Stimulated activated CD8-positive, alpha-beta memory T cell treated with anti-CD3 and anti-CD28 coated beads, Interleukin-7, amount 100 ng/mL, for 4 hours (primary cell): ENCODE results near the gene CBX5.
"Not testable (repeated sequence)": the region's sequence is repeated elsewhere in the genome, so short reads cannot be mapped to it uniquely, and the experiment has no call there.

ENCODE experiments used
- DNase-seq, 2 donors: peaks; one replicate each; pipeline ENCODE4 v3.0.0-alpha.2; 2020; ENCODE audit warnings: low read depth in 2 of 2

CBX5 gene

DNA sequence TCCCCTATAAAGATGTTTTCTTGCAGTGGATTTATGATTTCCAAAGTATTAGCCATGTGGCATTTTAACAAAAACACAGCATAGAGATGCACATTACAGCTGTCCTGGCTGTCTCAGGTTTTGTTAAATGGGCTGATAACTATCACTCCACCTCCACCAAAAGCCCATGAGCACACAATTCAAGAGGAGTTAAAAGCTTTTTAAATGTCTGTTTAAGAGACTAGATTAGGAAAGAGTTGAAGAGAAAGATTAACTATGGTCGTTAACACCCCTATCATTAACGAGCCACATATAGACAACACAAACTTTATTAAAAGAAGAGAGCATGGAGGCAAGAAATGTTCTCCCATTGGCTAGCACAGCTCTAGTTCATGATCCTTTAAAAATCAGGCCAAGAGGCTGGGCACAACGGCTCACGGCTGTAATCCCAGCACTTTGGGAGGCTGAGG is 14.5 kb downstream of the CBX5 start:
- DNase-seq = no peak

DNA sequence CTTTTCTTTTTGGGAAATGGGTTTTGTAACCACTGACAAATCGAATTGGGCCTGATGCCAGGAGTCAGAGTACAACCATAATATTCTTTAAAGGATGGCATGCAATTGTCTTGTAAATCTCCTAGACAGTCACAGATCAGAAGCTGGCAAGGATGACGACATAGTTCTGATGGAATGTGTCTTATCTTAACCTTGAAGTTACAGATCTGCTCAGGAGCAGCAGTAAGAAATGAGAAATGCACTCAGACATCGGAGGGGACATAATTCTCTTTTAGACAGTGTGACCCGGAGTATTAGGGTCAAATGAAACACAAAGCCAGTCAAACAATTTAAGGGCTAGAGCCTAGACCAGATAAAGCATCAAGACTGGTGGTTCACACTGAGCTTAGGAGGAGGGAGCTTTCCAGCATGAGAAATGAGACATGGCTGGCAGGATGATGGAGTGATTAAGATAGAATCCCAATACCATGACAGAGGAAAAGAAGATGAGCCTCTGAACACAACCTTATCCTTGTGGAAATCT is 17.5 kb downstream of the CBX5 start:
- DNase-seq = no peak

- DNase-seq = no peak
Observed at GRCh38 chr12:54261815-54262402, 18.0 kb downstream of the CBX5 start.

GRCh38 chr12:54259194-54260011 is 20.5 kb downstream of the CBX5 start:
- peak in 1 of 2 donors; percentile 31 for DNase-seq

GRCh38 chr12:54258201-54258681 is 21.7 kb downstream of the CBX5 start:
- DNase-seq = no peak

DNA sequence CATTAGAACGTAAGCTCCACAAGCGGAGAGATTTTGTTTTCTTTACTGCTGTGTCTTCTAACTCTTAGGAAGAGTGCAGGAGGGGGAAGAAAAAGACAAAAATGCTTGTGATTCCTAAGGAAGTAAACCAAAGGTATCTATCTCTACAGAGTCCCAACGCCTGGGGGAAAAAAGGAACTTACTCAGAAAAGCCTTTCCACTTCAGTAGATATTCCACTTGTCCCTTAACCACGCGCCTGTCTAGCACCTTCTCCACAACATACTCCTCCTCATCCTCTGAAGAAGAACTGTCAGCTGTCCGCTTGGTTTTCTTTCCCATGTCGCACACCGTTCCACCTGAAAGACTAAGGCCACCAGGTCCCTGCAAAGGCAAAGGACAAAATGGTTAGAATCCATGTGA is 22.6 kb downstream of the CBX5 start:
- no peak for DNase-seq

GRCh38 chr12:54253240-54253639 is 26.7 kb downstream of the CBX5 start:
- no peak for DNase-seq

DNA sequence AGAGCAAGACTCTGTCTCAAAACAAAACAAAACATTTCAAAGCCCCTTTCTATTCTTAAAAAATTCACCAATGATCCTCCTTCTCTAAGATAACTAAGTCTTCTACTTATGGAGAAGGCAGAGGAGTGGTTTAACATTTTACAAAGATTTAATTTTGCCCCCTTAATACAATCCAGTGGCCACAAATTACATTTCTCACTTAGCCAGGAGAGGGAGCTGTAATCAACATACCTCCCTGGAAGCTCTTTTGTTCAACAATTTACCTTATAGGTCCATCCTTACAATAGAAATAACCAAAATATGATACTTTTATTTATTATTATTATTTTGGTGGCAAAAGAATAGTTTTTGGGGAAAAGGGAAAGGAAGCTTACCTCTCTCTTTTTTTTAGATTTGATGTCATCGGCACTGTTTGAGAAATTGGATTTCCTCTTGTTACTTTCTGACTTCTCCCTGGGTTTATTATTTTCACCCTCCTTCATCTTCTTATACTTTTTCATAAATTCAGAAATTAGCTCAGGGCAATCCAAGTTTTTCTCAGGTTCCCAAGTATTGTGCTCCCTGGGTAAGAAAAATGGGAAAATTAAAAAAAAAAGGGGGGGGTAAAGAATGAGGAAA is 28.1 kb downstream of the CBX5 start:
- no peak for DNase-seq

DNA sequence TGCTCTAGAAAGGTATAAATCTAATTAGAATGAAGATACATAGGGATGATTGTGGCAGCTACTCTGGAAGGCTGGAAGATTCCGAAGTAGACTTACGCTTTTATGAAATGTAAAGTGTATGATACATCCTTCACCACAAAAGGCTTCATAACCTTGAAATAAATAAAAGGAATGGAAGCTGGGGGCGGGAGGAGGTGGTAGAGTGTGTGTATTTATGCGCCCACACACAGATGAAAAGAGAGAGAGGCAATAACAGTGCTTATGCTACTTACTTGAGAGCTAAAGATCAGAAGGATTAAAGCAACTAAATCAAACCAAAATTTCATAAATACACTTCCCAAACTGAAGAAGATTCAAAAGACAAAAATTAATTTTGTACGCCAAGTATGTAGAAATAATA is 30.4 kb downstream of the CBX5 start:
- no peak for DNase-seq

GRCh38 chr12:54246011-54246641 is 33.8 kb downstream of the CBX5 start:
- DNase-seq = no peak

DNA sequence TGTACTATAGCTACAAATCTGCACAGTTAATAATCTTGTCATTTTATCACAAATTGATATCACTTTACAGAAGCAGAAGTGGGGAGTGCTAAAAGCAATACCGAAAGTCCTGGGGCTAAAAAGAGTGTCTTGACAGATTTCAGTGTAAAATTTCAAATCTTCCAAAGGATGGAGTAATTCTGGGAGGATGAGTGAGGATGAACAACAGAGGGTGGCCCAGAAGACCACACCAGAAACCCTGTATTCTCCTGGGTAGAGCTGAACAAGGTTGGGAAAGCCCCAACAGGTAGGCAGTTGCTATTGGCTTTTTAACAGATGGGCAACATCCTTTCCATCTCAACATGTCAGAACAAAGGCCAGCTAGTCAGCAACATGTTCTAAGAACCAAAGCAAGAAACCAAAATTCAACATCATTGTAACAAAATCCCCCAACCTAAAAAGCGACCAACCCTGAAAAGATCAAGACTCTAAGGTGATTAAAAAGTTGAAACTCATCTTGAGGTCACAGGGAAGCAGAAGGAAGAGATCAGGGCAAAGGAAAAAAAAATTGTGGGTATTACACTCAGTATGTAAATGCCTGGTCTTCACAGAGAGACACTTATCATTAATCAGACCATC is 38.8 kb downstream of the CBX5 start:
- DNase-seq = no peak

- DNase-seq = no peak
Observed at GRCh38 chr12:54240129-54240528, 39.8 kb downstream of the CBX5 start.

- DNase-seq = no peak
Observed at GRCh38 chr12:54239620-54240019, 40.3 kb downstream of the CBX5 start.

GRCh38 chr12:54238531-54238930 is 41.4 kb downstream of the CBX5 start:
- no peak for DNase-seq

GRCh38 chr12:54232790-54233189 is 47.1 kb downstream of the CBX5 start:
- no peak for DNase-seq

GRCh38 chr12:54231269-54231668 is 48.7 kb downstream of the CBX5 start:
- not testable (repeated sequence) for DNase-seq

- DNase-seq = no peak
Observed at GRCh38 chr12:54230555-54230954, 49.4 kb downstream of the CBX5 start.

DNA sequence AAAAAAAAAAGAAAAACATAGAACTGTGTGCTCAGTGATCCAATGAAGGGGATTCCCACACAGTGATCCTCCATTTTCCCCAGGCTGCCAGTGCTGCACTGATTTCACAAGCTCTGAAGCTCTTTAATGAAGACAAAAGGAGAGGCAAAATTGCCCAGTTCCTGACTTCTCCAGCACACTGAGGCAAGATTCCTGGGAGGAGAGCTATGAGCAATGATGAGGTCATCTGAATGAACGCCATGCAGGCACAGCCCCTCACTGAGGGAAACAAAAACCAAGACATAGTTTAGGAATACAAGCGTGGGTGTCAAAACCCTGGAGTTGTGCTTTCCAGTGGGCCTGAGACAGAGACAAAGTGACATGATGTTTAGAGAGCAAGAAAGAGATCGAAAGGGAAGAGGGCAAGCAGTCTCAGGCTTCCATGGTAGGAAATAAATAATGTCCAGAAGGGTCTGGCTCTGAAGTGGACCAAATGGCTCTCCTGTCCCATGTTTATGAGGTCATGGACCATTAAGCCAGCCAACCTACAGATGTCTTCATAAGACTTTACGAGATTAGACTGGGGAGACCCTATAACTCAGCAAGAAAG is 50.2 kb downstream of the CBX5 start:
- DNase-seq = no peak

- DNase-seq = no peak
Observed at GRCh38 chr12:54228471-54228870, 51.5 kb downstream of the CBX5 start.

DNA sequence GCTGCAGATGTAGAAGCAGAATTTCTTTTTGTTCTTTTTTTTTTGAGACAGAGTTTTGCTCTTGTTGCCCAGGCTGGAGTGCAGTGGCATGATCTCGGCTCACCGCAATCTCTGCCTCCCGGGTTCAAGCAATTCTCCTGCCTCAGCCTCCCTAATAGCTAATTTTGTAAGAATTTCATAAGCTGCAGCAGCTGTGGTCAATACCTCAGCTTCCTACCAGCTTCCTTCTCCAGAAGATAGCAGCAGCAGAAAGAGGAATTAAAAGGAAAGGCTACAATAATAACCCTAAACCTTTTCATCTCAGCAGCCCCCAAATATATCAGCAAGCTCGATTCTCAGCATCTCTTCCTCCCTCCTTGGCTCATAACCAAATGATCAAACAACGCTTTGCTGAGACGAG is 52.0 kb downstream of the CBX5 start:
- not testable (repeated sequence) for DNase-seq

- no peak for DNase-seq
Observed at GRCh38 chr12:54227376-54227775, 52.5 kb downstream of the CBX5 start.
